Testis (tissue), 3 donors: ENCODE measurements around the gene MRM2. TPM values are rescaled to one million over a fixed set of nuclear protein-coding genes. Genes with fewer than 3 reads are reported as not detected.
A peak's percentile ranks its signal among the peaks of the same experiment; 100 is the strongest.

Experiments used
- DNase-seq: peaks from one replicate; pipeline ENCODE4 v3.0.0-alpha.2; 2019
- H3K27ac ChIP-seq, 2 donors: fragments of 200-600 bp; sonication (generic); one replicate each; pipeline ENCODE4 v1.5.1; 2019
- H3K27me3 ChIP-seq: fragments of 200-600 bp; sonication (generic); one replicate; pipeline ENCODE4 v1.5.1; 2019
- H3K36me3 ChIP-seq: fragments of 200-600 bp; sonication (generic); one replicate; pipeline ENCODE4 v1.5.1; 2017; ENCODE audit warnings: low read depth; ENCODE audit errors: missing control alignments
- H3K4me1 ChIP-seq: fragments of 200-600 bp; sonication (generic); one replicate; pipeline ENCODE4 v1.5.1; 2019
- H3K4me3 ChIP-seq, 2 donors: fragments of 200-600 bp; sonication (generic); one replicate each; pipeline ENCODE4 v1.5.1; 2017 to 2019
- H3K9me3 ChIP-seq: fragments of 200-600 bp; sonication (generic); one replicate; pipeline ENCODE4 v1.5.1; 2017
- POLR2A ChIP-seq: fragments of 450-650 bp; IDR thresholded peaks from one replicate; pipeline ENCODE4 v1.6.1; 2017; ENCODE audit warnings: antibody characterized with exemption, mild to moderate bottlenecking, moderate library complexity
- WGBS, 2 donors: methylation state at CpG; one replicate each; pipeline ENCODE4 v1.1.5; 2018; 5-methylcytosine and 5-hydroxymethylcytosine counted together
- intact Hi-C: fragments of 100-400 bp; cut with DNase I; formaldehyde crosslinking; loops from one replicate; pipeline ENCODE4 v1.15.1; 2023; ENCODE audit warnings: low total_unique reads
- polyA plus RNA-seq: library from polyadenylated mRNA; stranded (reverse); fragments of 350-450 nt; fragmentation: Illumina TruSeq; extraction: RNeasy Lipid Tissue Mini Kit (QIAGEN cat#74804); gene quantifications from one replicate; pipeline ENCODE4 v1.2.3, GENCODE V29; 2014; ENCODE audit warnings: low read depth, low replicate concordance; ENCODE audit not compliant: insufficient read depth
- total RNA-seq, 2 donors: library from RNA; depleted of rRNA; stranded (reverse); fragments of >200 nt; gene quantifications; one replicate each; pipeline ENCODE4 v1.2.3, GENCODE V29; 2016
- TF ChIP-seq, protein P1 (sequence below), 3 experiments: fragments of 450-650 bp in 2 of 3; fragments of 200-600 bp in 1 of 3; sonication (generic) in 1 of 3; IDR thresholded peaks; one replicate each; pipeline ENCODE4 v1.5.1; 2016 to 2019; ENCODE audit warnings: antibody characterized with exemption in 3 of 3, mild to moderate bottlenecking in 2 of 3, moderate library complexity in 1 of 3

Gene MRM2
- total and polyA plus RNA-seq, 3 donors from 2014 or later, result 18.1 to 31.2 (median 20.5) TPM

DNA sequence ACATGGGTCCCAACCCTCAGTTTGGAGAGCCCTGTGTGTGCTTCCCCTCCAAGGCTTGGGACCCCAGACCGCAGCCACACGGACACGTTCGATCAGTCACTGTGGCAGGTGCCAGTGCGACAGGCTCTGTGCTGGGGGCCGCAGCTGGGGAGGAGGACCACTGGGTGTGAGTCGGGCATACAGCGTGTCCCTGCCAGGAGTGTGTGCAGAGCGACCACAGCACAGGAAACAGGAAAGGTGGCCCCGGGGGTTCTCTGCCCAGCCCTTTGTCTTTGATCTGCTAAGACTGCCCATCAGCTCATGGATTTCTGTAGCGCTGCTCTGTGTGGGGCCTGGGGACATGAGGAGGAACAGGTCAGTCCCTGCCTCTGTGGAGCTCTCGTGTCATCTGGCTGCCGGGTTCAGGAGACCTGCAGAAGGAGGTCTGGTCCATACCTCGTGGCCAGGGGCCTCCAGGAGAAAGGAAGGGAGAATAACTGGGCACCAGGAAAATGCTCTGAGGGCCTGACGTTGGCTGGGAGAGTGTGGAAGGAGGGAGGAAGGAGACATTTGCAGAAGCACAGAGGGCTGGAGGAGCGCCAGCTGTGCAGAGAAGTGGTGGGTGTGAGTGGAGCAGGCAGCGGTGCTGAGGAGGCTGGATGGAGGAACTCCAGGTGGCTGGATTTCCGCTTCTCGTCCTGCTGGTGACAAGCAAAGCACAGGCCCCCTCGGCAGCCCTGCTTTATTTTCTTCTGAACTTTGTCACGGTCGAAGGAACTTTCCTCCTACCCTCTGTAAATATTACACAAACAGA, 4.1 kb upstream of the MRM2 start:
- DNase-seq, result no peak
- 76 to 77% methylated on average over 19 to 22 of the region's 22 CpGs for WGBS, 2 donors
- H3K27me3 ChIP-seq, result no peaks in the 10 kb centered on the region
- H3K27ac ChIP-seq, result no peak overlapping the region
- H3K4me1 ChIP-seq, result peaks cover 6% of the 10 kb centered on the region
- no peak overlapping the region for H3K4me3 ChIP-seq
- no peaks in the 10 kb centered on the region for H3K36me3 ChIP-seq
- intact Hi-C loops, result no loop called here
- no peaks in the 10 kb centered on the region for H3K9me3 ChIP-seq
- TF ChIP-seq POLR2A, result no peak
- TF ChIP-seq, protein P1, sequence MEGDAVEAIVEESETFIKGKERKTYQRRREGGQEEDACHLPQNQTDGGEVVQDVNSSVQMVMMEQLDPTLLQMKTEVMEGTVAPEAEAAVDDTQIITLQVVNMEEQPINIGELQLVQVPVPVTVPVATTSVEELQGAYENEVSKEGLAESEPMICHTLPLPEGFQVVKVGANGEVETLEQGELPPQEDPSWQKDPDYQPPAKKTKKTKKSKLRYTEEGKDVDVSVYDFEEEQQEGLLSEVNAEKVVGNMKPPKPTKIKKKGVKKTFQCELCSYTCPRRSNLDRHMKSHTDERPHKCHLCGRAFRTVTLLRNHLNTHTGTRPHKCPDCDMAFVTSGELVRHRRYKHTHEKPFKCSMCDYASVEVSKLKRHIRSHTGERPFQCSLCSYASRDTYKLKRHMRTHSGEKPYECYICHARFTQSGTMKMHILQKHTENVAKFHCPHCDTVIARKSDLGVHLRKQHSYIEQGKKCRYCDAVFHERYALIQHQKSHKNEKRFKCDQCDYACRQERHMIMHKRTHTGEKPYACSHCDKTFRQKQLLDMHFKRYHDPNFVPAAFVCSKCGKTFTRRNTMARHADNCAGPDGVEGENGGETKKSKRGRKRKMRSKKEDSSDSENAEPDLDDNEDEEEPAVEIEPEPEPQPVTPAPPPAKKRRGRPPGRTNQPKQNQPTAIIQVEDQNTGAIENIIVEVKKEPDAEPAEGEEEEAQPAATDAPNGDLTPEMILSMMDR (IDR thresholded peaks at IDR 0.05), result no peak

DNA sequence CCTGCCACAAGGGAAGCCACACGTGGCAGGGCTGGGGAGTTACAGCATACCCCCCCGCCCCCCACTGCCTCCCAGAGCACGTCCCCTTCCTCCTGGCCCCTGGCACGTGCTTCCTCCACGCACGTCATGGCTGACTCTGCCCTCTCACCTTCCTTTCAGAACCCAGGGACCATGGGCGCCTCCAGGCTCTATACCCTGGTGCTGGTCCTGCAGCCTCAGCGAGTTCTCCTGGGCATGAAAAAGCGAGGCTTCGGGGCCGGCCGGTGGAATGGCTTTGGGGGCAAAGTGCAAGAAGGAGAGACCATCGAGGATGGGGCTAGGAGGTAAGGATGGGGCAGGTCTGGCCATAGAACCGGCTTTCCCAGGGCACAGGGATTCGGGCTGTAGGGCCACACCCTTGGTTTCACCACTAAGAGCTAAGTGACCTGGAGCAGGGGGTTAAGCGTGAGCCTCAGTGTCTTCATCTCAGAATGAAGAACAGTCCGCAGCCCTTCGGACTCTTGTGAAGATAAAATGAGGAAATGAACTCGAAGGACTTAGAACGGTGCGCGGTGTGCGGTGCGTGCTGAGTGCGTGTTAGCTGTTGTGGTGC, 2.5 kb upstream of the MRM2 start:
- no peak for DNase-seq
- Histone ChIP-seq H3K27me3 (no peaks in the 10 kb centered on the region), H3K9me3 (no peaks in the 10 kb centered on the region), H3K36me3 (no peaks in the 10 kb centered on the region), H3K27ac (no peak overlapping the region), H3K4me3 (no peak overlapping the region), H3K4me1 (peaks cover 13% of the 10 kb centered on the region)
- WGBS, 2 donors, result 85 to 90% methylated on average over 20 to 25 of the region's 25 CpGs
- TF ChIP-seq, protein P1 (IDR thresholded peaks at IDR 0.05), result no peak
- no peak for TF ChIP-seq POLR2A
- intact Hi-C loops, result no loop called here

DNA sequence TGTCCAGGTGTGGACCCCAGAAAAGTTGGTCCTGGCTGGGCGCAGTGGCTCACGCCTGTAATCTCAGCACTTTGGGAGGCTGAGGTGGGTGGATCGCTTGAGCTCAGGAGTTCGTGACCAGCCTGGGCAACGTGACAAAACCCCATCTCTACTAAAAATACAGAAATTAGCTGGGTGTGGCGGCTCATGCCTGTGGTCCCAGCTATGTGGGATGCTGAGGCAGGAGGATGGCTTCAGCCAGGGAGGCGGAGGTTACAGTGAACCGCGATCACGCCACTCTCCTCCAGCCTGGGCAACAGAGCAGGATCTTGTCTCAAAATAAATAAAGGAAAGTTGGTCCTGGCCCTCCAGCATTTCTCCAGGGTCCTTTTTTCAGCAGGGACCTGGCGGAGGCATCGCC, 1.5 kb upstream of the MRM2 start:
- Histone ChIP-seq H3K36me3 (no peaks in the 10 kb centered on the region), H3K4me3 (no peak overlapping the region), H3K27me3 (no peaks in the 10 kb centered on the region), H3K4me1 (peaks cover 13% of the 10 kb centered on the region), H3K27ac (no peak overlapping the region), H3K9me3 (no peaks in the 10 kb centered on the region)
- TF ChIP-seq POLR2A, result no peak
- TF ChIP-seq, protein P1 (IDR thresholded peaks at IDR 0.05), result no peak
- intact Hi-C loops, result no loop called here
- 83 to 86% methylated on average over 11 to 12 of the region's 12 CpGs for WGBS, 2 donors
- no peak for DNase-seq

DNA sequence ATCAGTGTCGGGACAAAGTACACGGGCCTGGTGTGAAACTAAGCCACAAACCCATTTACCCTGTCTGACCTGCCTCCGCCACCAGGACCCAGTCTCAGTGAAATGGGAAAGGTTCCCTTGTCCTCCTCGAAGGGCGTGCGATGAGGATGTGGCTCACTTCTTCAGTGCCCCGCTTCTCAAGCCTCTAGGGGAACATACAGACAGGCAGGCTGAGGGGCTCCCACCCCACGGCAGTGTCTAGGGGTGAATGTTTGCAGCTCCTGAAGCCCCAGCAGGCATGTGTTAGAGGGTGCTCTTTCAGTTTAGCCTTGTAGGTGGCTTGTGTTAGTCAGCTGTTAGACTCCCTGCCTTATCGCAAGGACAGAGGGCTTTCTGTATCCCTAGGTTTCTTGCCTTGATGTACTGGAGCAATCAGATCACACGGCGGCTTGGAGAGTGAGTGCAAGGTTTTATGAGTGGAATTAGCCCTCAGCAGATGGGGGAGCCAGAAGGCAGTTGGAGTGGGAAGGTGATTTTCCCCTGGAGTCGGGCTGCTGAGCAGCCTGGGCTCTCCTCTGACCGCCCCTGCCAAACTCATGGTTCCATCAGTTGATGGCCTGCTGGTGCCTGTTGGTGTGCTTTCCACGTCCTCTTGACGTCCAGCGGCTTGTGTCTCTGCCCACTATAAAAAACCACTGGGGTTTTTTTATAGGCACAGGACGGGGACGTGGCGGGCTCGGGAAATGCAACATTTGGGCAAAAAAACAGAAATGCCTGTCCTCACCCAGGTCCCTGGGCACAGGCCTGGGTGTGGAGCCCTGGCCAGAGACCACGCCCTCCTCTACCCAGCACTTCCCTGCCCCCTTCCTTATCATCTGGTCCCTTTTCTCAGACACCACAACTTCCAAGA, 780 bp upstream of the MRM2 start:
- TF ChIP-seq, protein P1 (IDR thresholded peaks at IDR 0.05), result no peak
- TF ChIP-seq POLR2A, result no peak
- Histone ChIP-seq H3K4me3 (peak overlapping the region; percentile 87 to 92), H3K27ac (no peak overlapping the region), H3K27me3 (no peaks in the 10 kb centered on the region), H3K36me3 (no peaks in the 10 kb centered on the region), H3K4me1 (peaks cover 13% of the 10 kb centered on the region), H3K9me3 (no peaks in the 10 kb centered on the region)
- no peak for DNase-seq
- intact Hi-C loops, result no loop called here
- 23 to 27% methylated on average over 16 to 21 of the region's 21 CpGs for WGBS, 2 donors
